CD4-positive, alpha-beta T cell treated with Interleukin-12 subunit alpha and Interleukin-12 subunit beta, for 1 hour (primary cell): ENCODE data around the gene FPR3.
"Not testable (repeated sequence)": the region's sequence is repeated elsewhere in the genome, so short reads cannot be mapped to it uniquely, and the experiment has no call there.

Source experiments
- DNase-seq: peaks from one replicate; pipeline ENCODE4 v3.0.0-alpha.2; 2020

The FPR3 gene

GRCh38 chr19:51784922-51785690, 9.9 kb upstream of the FPR3 start:
- DNase-seq, result peak; percentile 49

- DNase-seq, result no peak
These were observed 8.1 kb upstream of the FPR3 start for GRCh38 chr19:51786646-51787494.

GRCh38 chr19:51788029-51788428, 6.9 kb upstream of the FPR3 start:
- DNase-seq, result no peak

GRCh38 chr19:51789061-51789795, 5.7 kb upstream of the FPR3 start:
- DNase-seq, result no peak

- DNase-seq, result no peak
These were observed 2.0 kb upstream of the FPR3 start for GRCh38 chr19:51792932-51793331.

- no peak for DNase-seq
These were observed 963 bp upstream of the FPR3 start for GRCh38 chr19:51793994-51794393.

- DNase-seq, result no peak
These were observed 1.3 kb downstream of the FPR3 start for GRCh38 chr19:51796195-51796679.

GRCh38 chr19:51797480-51797879, 2.5 kb downstream of the FPR3 start:
- no peak for DNase-seq

GRCh38 chr19:51798062-51798461, 3.1 kb downstream of the FPR3 start:
- no peak for DNase-seq

GRCh38 chr19:51799034-51799773, 4.2 kb downstream of the FPR3 start:
- DNase-seq, result no peak

- DNase-seq, result no peak
These were observed 5.0 kb downstream of the FPR3 start for GRCh38 chr19:51799774-51800472.

GRCh38 chr19:51800473-51801244, 5.7 kb downstream of the FPR3 start:
- no peak for DNase-seq

GRCh38 chr19:51802775-51803174, 7.8 kb downstream of the FPR3 start:
- no peak for DNase-seq

- DNase-seq, result no peak
These were observed 8.6 kb downstream of the FPR3 start for GRCh38 chr19:51803519-51803918.

- no peak for DNase-seq
These were observed 9.0 kb downstream of the FPR3 start for GRCh38 chr19:51803967-51804366.

GRCh38 chr19:51804789-51805188, 9.8 kb downstream of the FPR3 start:
- not testable (repeated sequence) for DNase-seq

GRCh38 chr19:51805396-51805795, 10.4 kb downstream of the FPR3 start:
- not testable (repeated sequence) for DNase-seq

- not testable (repeated sequence) for DNase-seq
These were observed 11.6 kb downstream of the FPR3 start for GRCh38 chr19:51806571-51806970.

GRCh38 chr19:51807111-51807701, 12.2 kb downstream of the FPR3 start:
- no peak for DNase-seq

GRCh38 chr19:51807925-51808324, 13.0 kb downstream of the FPR3 start:
- DNase-seq, result no peak
